Measurements from ENCODE around the gene EDEM1.
A peak's percentile ranks its signal among the peaks of the same experiment; 100 is the strongest.

EDEM1 gene

GRCh38 chr3:5198986-5199731, 11.7 kb downstream of the EDEM1 start:
- peak; percentile 78 to 87 (median 83) for DNase-seq

- DNase-seq = no peak
Measured at GRCh38 chr3:5201536-5201935, 14.0 kb downstream of the EDEM1 start.

- no peak for DNase-seq
Measured at GRCh38 chr3:5202222-5202621, 14.7 kb downstream of the EDEM1 start.

GRCh38 chr3:5205165-5205941, 17.8 kb downstream of the EDEM1 start:
- peak in 1 of 4 experiments; percentile 32 for DNase-seq

GRCh38 chr3:5210926-5211325, 23.4 kb downstream of the EDEM1 start:
- no peak for DNase-seq

- no peak for DNase-seq
Measured at GRCh38 chr3:5212628-5213573, 25.4 kb downstream of the EDEM1 start.

- no peak for DNase-seq
Measured at GRCh38 chr3:5213574-5213966, 26.1 kb downstream of the EDEM1 start.

GRCh38 chr3:5214352-5214751, 26.8 kb downstream of the EDEM1 start:
- DNase-seq = no peak

- no peak for DNase-seq
Measured at GRCh38 chr3:5217824-5218595, 30.5 kb downstream of the EDEM1 start.

GRCh38 chr3:5218815-5219214, 31.3 kb downstream of the EDEM1 start:
- DNase-seq = no peak

- no peak for DNase-seq
Measured at GRCh38 chr3:5219216-5219615, 31.7 kb downstream of the EDEM1 start.

GRCh38 chr3:5220193-5220592, 32.7 kb downstream of the EDEM1 start:
- DNase-seq = no peak

- no peak for DNase-seq
Measured at GRCh38 chr3:5220667-5221431, 33.3 kb downstream of the EDEM1 start.

- DNase-seq = no peak
Measured at GRCh38 chr3:5221701-5222100, 34.2 kb downstream of the EDEM1 start.

- peak in 1 of 4 experiments; percentile 38 for DNase-seq
Measured at GRCh38 chr3:5222283-5223005, 34.9 kb downstream of the EDEM1 start.

- DNase-seq = peak in 2 of 4 experiments; percentile 43 to 59
Measured at GRCh38 chr3:5226783-5227182, 39.3 kb downstream of the EDEM1 start.

GRCh38 chr3:5227812-5228211, 40.3 kb downstream of the EDEM1 start:
- no peak for DNase-seq

GRCh38 chr3:5229414-5229813, 41.9 kb downstream of the EDEM1 start:
- no peak for DNase-seq

GRCh38 chr3:5231074-5231473, 43.6 kb downstream of the EDEM1 start:
- no peak for DNase-seq

GRCh38 chr3:5231487-5231886, 44.0 kb downstream of the EDEM1 start:
- no peak for DNase-seq

GRCh38 chr3:5232570-5232969, 45.1 kb downstream of the EDEM1 start:
- DNase-seq = no peak
